PFSK-1 (cell line): Measurements from ENCODE around the gene MZB1.

Source experiments
- POLR2AphosphoS5 ChIP-seq: IDR thresholded peaks from 2 replicates; pipeline ENCODE4 v1.6.1; 2012; ENCODE audit warnings: low read depth, mild to moderate bottlenecking, control low read depth, low read length, moderate library complexity
- TF ChIP-seq, protein P1 (sequence below), 2 experiments: IDR thresholded peaks; 2 replicates each; pipeline versions ENCODE4 v1.6.1 to v1.8.0; 2011 to 2012; ENCODE audit warnings: low read depth in 2 of 2, low read length in 2 of 2, control low read depth in 1 of 2, inconsistent platforms in 1 of 2, mild to moderate bottlenecking in 1 of 2, moderate library complexity in 1 of 2; ENCODE audit not compliant: insufficient read depth in 1 of 2

DNA sequence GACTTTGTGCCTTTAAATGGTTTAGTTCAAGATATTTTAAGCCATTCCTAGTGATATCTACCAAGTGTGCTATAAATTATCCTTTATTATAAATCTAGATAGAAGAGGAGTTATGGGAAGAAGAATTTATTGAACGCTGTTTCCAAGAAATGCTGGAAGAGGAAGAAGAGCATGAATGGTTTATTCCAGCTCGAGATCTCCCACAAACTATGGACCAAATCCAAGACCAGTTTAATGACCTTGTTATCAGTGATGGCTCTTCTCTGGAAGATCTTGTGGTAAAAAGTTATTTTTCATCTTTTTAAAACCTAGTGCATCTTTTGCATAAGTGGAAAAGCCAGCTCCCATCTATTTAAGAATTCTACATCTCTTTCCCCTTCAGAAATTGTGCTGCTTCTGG is 25.2 kb downstream of the MZB1 start:
- TF ChIP-seq POLR2AphosphoS5: no peak
- TF ChIP-seq, protein P1, sequence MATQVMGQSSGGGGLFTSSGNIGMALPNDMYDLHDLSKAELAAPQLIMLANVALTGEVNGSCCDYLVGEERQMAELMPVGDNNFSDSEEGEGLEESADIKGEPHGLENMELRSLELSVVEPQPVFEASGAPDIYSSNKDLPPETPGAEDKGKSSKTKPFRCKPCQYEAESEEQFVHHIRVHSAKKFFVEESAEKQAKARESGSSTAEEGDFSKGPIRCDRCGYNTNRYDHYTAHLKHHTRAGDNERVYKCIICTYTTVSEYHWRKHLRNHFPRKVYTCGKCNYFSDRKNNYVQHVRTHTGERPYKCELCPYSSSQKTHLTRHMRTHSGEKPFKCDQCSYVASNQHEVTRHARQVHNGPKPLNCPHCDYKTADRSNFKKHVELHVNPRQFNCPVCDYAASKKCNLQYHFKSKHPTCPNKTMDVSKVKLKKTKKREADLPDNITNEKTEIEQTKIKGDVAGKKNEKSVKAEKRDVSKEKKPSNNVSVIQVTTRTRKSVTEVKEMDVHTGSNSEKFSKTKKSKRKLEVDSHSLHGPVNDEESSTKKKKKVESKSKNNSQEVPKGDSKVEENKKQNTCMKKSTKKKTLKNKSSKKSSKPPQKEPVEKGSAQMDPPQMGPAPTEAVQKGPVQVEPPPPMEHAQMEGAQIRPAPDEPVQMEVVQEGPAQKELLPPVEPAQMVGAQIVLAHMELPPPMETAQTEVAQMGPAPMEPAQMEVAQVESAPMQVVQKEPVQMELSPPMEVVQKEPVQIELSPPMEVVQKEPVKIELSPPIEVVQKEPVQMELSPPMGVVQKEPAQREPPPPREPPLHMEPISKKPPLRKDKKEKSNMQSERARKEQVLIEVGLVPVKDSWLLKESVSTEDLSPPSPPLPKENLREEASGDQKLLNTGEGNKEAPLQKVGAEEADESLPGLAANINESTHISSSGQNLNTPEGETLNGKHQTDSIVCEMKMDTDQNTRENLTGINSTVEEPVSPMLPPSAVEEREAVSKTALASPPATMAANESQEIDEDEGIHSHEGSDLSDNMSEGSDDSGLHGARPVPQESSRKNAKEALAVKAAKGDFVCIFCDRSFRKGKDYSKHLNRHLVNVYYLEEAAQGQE (IDR thresholded peaks at IDR 0.05; ENCODE audit: insufficient read depth in 1 of 2, low read depth in 2 of 2, low read length in 2 of 2): no peak
